ENCODE data around the gene INPP5F.
"Not testable (repeated sequence)": the region's sequence is repeated elsewhere in the genome, so short reads cannot be mapped to it uniquely, and the experiment has no call there.

Gene INPP5F

GRCh38 chr10:119778776-119779445 is 53.1 kb downstream of the INPP5F start:
- DNase-seq, result no peak

- no peak for DNase-seq
Measured at GRCh38 chr10:119780879-119781480, 55.1 kb downstream of the INPP5F start.

- DNase-seq, result no peak
Measured at GRCh38 chr10:119781498-119781897, 55.6 kb downstream of the INPP5F start.

- no peak for DNase-seq
Measured at GRCh38 chr10:119782981-119783664, 57.3 kb downstream of the INPP5F start.

GRCh38 chr10:119783665-119784027 is 57.8 kb downstream of the INPP5F start:
- no peak for DNase-seq

- peak; percentile 10 for DNase-seq
Measured at GRCh38 chr10:119784340-119785067, 58.7 kb downstream of the INPP5F start.

- no peak for DNase-seq
Measured at GRCh38 chr10:119786117-119786769, 60.4 kb downstream of the INPP5F start.

GRCh38 chr10:119795101-119795500 is 69.3 kb downstream of the INPP5F start:
- DNase-seq, result not testable (repeated sequence)

- DNase-seq, result no peak
Measured at GRCh38 chr10:119796039-119796438, 70.2 kb downstream of the INPP5F start.

GRCh38 chr10:119801176-119801575 is 75.3 kb downstream of the INPP5F start:
- DNase-seq, result no peak

GRCh38 chr10:119801998-119802538 is 76.2 kb downstream of the INPP5F start:
- no peak for DNase-seq

GRCh38 chr10:119803264-119803663 is 77.4 kb downstream of the INPP5F start:
- no peak for DNase-seq

GRCh38 chr10:119805702-119806230 is 79.9 kb downstream of the INPP5F start:
- DNase-seq, result no peak

GRCh38 chr10:119806334-119807130 is 80.7 kb downstream of the INPP5F start:
- DNase-seq, result no peak

GRCh38 chr10:119807960-119808697 is 82.3 kb downstream of the INPP5F start:
- no peak for DNase-seq

GRCh38 chr10:119811122-119811521 is 85.3 kb downstream of the INPP5F start:
- no peak for DNase-seq

GRCh38 chr10:119812684-119813083 is 86.8 kb downstream of the INPP5F start:
- DNase-seq, result no peak

GRCh38 chr10:119815671-119816070 is 89.8 kb downstream of the INPP5F start:
- no peak for DNase-seq

GRCh38 chr10:119817991-119818888 is 92.4 kb downstream of the INPP5F start:
- DNase-seq, result peak; percentile 7

GRCh38 chr10:119818889-119819270 is 93.0 kb downstream of the INPP5F start:
- DNase-seq, result no peak
